A673 (cell line): Measurements from ENCODE around the gene BRSK1. TPM values are rescaled to one million over a fixed set of nuclear protein-coding genes. Genes with fewer than 3 reads are reported as not detected.

ENCODE experiments used
- BruUV-seq: library from RNA; stranded (reverse); fragments of 400-500 nt; replicated peaks from 2 replicates; lab custom pipeline; 2021; lab: Mats Ljungman, UMichigan
- CTCF ChIA-PET: fragments of 300-600 bp; sonication (Branson Sonifier 250); formaldehyde crosslinking; loops from one replicate; lab custom pipeline; 2022; ENCODE audit warnings: antibody characterized with exemption; lab: Charles Lee
- POLR2A ChIA-PET: fragments of 300-600 bp; sonication (Branson Sonifier 250); formaldehyde crosslinking; loops from one replicate; lab custom pipeline; 2022; ENCODE audit warnings: antibody characterized with exemption; ENCODE audit not compliant: low non-redundant PET; lab: Charles Lee
- DNase-seq: peaks from one replicate; pipeline ENCODE4 v3.0.0-alpha.2; 2015; ENCODE audit warnings: low spot score
- H3K27ac ChIP-seq: fragments of 200-600 bp; sonication (generic); 2 replicates; pipeline ENCODE4 v1.5.1; 2016; ENCODE audit warnings: mixed run types, low read depth, mild to moderate bottlenecking, mixed read lengths, antibody characterized with exemption, low read length; ENCODE audit not compliant: poor library complexity, severe bottlenecking
- H3K27me3 ChIP-seq: fragments of 200-600 bp; sonication (generic); replicated peaks from 2 replicates; pipeline ENCODE4 v1.6.1; 2017; ENCODE audit warnings: mixed run types, low read depth, mild to moderate bottlenecking, mixed read lengths, antibody characterized with exemption, low read length; ENCODE audit not compliant: insufficient read depth, poor library complexity
- H3K36me3 ChIP-seq: fragments of 200-600 bp; sonication (generic); 2 replicates; pipeline ENCODE4 v1.6.1; 2016; ENCODE audit warnings: mixed run types, mild to moderate bottlenecking, mixed read lengths, antibody characterized with exemption, low read length; ENCODE audit not compliant: insufficient read depth, poor library complexity, severe bottlenecking
- H3K4me1 ChIP-seq: fragments of 200-600 bp; sonication (generic); 2 replicates; pipeline ENCODE4 v1.6.1; 2017; ENCODE audit warnings: mixed run types, mild to moderate bottlenecking, mixed read lengths, antibody characterized with exemption, low read length; ENCODE audit not compliant: insufficient read depth, poor library complexity, severe bottlenecking
- H3K4me3 ChIP-seq: fragments of 200-600 bp; sonication (generic); 2 replicates; pipeline ENCODE4 v1.5.1; 2016; ENCODE audit warnings: low read depth, mixed run types, mild to moderate bottlenecking, mixed read lengths, low read length; ENCODE audit not compliant: poor library complexity, severe bottlenecking
- H3K9me3 ChIP-seq: fragments of 200-600 bp; sonication (generic); 2 replicates; pipeline ENCODE4 v1.6.1; 2016; ENCODE audit warnings: mixed run types, low read depth, mild to moderate bottlenecking, mixed read lengths, antibody characterized with exemption, low read length; ENCODE audit not compliant: poor library complexity, severe bottlenecking
- EZH2 ChIP-seq: fragments of 200-600 bp; sonication (generic); IDR thresholded peaks from 2 replicates; pipeline ENCODE4 v1.6.1; 2017; ENCODE audit warnings: borderline replicate concordance, low read depth, mild to moderate bottlenecking, mixed read lengths, antibody characterized with exemption, low read length; ENCODE audit not compliant: poor library complexity, severe bottlenecking
- intact Hi-C: fragments of 100-400 bp; cut with micrococcal nuclease; formaldehyde crosslinking; loops from one replicate; pipeline ENCODE4 v1.10.0; 2022; ENCODE audit not compliant: unreplicated experiment
- total RNA-seq: library from RNA; stranded (reverse); gene quantifications from 2 replicates; pipeline ENCODE4 v1.2.3, GENCODE V29; 2021
- TF ChIP-seq, protein P1 (sequence below): fragments of 300-800, 200-600 bp; sonication (generic); conservative IDR thresholded peaks from 2 replicates; pipeline ENCODE4 v1.5.1; 2017; ENCODE audit warnings: low read depth, mild to moderate bottlenecking, antibody characterized with exemption, low read length, moderate library complexity, mixed read lengths

BRSK1 gene
- total RNA-seq, 1 experiment from 2014 or later, result 30.5 TPM

- intact Hi-C loops, result no loop called here
- ChIA-PET POLR2A (no interaction called here), CTCF (interaction anchor here (0.6 kb wide), 1 partner anchor 16 kb away, joined by 4 read pairs; no protein-coding TSS in a partner anchor)
- H3K27ac ChIP-seq, result no peak overlapping the region
- H3K9me3 ChIP-seq, result no peaks in the 10 kb centered on the region
- peaks cover 23% of the 10 kb centered on the region for H3K4me1 ChIP-seq
- peaks cover 7% of the 10 kb centered on the region for H3K36me3 ChIP-seq
- BruUV-seq, result TSS peak; percentile 38
- no peak for DNase-seq
- no peak for TF ChIP-seq EZH2
- TF ChIP-seq, protein P1, sequence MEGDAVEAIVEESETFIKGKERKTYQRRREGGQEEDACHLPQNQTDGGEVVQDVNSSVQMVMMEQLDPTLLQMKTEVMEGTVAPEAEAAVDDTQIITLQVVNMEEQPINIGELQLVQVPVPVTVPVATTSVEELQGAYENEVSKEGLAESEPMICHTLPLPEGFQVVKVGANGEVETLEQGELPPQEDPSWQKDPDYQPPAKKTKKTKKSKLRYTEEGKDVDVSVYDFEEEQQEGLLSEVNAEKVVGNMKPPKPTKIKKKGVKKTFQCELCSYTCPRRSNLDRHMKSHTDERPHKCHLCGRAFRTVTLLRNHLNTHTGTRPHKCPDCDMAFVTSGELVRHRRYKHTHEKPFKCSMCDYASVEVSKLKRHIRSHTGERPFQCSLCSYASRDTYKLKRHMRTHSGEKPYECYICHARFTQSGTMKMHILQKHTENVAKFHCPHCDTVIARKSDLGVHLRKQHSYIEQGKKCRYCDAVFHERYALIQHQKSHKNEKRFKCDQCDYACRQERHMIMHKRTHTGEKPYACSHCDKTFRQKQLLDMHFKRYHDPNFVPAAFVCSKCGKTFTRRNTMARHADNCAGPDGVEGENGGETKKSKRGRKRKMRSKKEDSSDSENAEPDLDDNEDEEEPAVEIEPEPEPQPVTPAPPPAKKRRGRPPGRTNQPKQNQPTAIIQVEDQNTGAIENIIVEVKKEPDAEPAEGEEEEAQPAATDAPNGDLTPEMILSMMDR, result no peak
- no peaks in the 10 kb centered on the region for H3K27me3 ChIP-seq
- peak overlapping the region; percentile 98 for H3K4me3 ChIP-seq
Measured at GRCh38 chr19:55256562-55257460, 27.0 kb upstream of the BRSK1 start.

DNA sequence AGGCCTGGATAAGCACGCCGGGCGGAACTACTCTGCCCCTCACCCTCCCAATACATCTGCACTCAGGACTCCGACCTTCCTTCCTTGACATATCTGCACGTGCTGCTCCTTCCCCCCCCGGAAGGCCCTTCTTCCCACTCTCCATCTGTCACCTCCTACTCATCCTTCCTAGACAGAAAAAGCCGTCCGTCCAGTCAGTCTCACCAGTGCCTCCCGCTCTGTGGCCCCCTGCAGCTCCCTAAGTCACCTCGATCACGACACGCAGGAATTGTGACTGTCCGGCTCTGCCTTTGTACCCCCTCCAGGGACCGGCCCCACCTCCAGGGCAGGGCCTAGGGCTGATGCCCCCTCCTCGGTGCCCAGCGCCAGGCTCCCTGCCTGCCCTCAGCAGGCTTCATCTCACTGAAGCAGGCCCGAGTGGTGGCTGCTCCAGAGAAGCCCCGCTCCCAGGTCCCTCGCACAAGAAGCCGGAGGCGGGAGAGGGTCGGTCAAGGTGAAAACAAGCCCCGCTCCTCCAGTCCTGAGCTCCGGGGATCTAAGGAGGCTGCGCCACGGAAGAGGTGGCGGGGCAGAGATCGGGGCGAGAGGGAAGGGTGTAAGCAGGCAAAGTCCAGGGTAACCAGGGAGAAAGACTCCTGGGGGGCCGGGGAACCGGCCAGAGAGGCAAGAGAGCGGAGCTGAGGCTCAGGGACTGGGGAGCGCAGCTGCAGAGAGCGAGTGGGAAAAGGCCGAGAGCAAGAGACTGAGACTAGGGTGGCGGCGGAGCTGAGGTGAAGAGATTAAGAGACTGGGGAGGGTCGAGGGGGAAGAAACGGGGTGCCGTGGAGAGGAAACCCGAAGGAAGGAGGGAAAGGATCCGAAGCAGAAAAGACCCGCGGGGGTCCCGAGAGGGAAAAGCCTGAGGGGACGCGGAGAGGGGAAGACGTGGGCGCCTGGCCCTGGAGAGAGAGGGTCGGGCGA, 26.1 kb upstream of the BRSK1 start:
- CTCF ChIA-PET, result no interaction called here
- no TSS peak for BruUV-seq
- Histone ChIP-seq H3K27me3 (no peaks in the 10 kb centered on the region), H3K36me3 (peaks cover 7% of the 10 kb centered on the region), H3K27ac (peak overlapping the region; percentile 93), H3K4me3 (peak overlapping the region; percentile 98), H3K9me3 (no peaks in the 10 kb centered on the region), H3K4me1 (peaks cover 23% of the 10 kb centered on the region)
- no peak for DNase-seq
- POLR2A ChIA-PET, result no interaction called here
- intact Hi-C loops, result no loop called here
- no peak for TF ChIP-seq EZH2
- TF ChIP-seq, protein P1, result no peak

DNA sequence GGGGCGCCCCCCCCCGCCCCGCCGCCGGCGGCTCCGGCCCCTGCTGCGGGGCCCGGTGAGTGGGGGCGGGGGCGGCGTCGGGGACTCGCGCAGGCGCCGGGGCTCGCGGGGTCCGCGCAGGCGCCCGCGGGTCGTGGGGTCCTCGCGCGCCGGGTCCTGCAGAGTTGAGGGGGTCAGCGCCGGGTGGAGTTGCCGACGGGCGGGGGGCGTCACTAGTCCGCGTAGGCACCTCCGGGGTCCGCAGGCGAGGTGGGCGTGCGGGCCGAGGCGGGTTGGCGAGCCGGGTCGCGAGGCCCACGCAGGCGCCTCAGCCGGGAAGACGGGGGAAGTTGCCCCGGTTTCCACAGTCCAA, 25.3 kb upstream of the BRSK1 start:
- Histone ChIP-seq H3K27me3 (no peaks in the 10 kb centered on the region), H3K27ac (peak overlapping the region; percentile 93), H3K36me3 (peaks cover 7% of the 10 kb centered on the region), H3K9me3 (no peaks in the 10 kb centered on the region), H3K4me3 (peak overlapping the region; percentile 98), H3K4me1 (peaks cover 23% of the 10 kb centered on the region)
- no peak for DNase-seq
- no TSS peak for BruUV-seq
- no peak for TF ChIP-seq EZH2
- TF ChIP-seq, protein P1, result no peak
- intact Hi-C loops, result no loop called here
- CTCF ChIA-PET, result no interaction called here
- POLR2A ChIA-PET, result interaction anchor here (0.7 kb wide), 1 partner anchor 149 kb away, joined by 3 read pairs; the partner anchor contains the start of gene UBE2S
